ENCODE results near the gene DSG2.

DSG2 gene

DNA sequence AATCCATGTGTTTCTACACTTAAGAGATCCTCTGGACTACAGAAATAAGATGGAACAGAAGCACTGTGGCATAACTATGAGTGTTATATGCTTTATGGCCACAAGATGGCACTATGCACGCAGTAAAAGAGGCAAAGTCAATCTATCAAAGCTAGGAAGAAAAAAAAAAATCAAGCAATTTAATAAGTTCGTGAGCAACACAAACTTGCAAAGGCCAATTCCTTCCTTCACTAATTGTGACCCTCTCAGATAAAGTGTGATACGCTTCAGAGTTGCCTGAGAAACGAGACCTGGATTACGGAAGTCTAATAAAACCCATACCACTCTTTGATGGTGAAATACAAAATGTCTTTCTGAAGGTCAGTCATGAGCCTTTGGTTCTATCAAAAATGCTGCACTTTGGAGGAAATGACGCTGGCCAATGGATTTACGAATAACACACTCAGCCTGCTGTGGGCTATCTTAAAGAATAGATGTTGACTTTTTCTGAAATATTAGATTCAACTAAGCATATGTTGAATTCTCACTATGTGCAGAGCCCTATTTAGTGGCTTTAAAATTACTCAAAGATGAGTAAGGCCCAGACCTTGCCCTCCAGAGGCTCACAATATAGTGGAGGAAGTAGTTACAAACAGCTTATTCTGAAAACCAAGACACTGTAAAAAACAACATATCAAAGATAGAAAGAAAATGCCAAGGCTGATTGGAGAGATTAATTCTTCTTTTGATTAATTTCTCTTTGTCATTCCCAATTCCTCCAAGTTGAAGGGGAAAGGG is 58.2 kb downstream of the DSG2 start:
- DNase-seq (ENCODE audit: low read depth in 2 of 2) = no peak

DNA sequence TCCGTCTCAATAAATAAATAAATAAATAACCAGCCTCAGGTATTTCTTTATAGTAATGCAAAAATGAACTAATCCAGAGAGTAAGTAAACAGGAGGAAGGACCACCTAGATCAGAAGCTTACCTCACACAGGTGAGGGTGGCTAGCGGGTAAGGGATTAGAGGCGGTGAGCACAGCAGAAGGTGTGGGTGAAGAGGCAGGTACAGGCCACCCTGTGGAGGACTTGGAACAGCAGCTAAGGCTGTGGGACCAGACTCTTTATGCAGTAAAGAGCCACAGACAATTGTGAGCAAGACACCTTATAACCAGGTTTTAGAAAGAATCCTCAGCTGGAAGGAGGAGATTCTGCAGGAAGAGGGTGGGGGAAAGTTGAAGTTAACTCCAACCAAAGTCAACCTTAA is 59.5 kb downstream of the DSG2 start:
- no peak for DNase-seq (ENCODE audit: low read depth in 2 of 2)

DNA sequence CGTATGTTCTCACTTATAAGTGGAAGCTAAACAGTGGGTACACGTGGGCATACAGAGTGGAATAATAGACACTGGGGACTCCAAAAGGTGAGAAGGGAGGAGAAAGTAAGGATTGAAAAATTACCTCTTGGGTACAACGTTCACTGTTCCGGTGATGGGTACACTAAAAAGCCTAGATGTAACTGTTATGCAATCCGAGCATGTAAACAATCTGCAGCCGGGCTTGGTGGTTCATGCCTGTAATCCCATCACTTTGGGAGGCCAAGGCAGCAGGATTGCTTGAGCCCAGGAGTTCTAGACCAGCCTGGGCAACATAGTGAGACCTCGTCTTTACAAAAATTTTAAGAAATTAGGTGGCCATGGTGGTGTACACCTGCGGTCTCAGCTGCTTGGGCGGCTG is 60.6 kb downstream of the DSG2 start:
- no peak for DNase-seq (ENCODE audit: low read depth in 2 of 2)

DNA sequence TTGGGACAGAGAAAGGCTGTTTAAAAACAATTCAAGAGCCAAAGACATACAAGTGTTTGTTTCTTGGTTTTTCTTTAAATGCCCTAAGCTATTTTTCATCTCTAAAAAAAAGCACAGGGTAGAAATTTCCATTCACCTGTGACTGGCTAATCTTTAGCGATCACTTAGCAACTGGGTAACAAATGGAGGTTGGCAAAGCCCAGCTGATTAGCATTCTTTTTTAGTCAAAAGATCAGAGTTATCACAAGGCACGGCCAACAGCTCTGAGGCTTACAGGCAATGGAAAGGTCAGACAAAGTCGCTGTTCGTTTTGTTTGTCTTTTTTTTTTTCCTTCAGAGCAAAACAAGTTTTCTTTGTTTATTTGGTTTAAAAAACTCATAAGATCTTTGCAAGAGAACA is 64.7 kb downstream of the DSG2 start:
- DNase-seq (ENCODE audit: low read depth in 2 of 2) = no peak

DNA sequence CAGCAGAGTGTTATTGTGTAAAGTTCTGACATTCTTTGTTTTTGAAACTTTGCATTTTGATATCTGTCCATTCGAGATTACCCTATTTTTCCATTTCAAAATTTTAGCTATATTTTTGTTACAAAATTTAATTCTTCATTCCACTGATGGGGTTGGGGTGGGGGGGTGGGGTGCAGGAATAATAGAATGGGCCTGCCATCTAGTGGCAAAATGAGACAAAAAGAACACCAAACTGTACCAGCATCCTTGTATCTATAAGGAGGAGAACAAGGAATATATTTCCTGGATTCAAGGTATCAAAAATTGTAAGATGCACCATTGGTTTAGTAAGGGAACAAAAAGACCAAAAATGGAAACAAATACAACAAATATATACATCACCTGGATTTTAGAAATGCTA is 65.8 kb downstream of the DSG2 start:
- DNase-seq (ENCODE audit: low read depth in 2 of 2) = no peak

DNA sequence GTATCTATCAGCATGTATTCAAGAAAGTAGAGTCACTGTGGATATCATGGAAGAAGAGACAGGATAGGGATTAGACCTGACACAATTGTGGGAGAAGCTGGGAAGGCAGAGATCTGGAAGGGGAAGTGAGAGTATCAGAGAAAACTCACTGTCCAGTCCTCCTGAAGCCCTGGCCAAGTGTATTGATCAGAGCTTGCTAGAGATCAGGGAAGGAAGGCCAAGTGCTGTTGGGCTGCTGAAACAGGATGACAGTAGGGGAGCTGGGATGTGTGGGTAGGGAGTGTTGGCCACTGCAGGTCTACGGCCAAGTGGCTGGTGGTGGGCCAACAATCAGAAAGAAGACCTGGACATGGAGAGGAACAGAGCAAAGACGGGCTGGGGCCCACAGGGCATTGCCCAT is 67.4 kb downstream of the DSG2 start:
- no peak for DNase-seq (ENCODE audit: low read depth in 2 of 2)

DNA sequence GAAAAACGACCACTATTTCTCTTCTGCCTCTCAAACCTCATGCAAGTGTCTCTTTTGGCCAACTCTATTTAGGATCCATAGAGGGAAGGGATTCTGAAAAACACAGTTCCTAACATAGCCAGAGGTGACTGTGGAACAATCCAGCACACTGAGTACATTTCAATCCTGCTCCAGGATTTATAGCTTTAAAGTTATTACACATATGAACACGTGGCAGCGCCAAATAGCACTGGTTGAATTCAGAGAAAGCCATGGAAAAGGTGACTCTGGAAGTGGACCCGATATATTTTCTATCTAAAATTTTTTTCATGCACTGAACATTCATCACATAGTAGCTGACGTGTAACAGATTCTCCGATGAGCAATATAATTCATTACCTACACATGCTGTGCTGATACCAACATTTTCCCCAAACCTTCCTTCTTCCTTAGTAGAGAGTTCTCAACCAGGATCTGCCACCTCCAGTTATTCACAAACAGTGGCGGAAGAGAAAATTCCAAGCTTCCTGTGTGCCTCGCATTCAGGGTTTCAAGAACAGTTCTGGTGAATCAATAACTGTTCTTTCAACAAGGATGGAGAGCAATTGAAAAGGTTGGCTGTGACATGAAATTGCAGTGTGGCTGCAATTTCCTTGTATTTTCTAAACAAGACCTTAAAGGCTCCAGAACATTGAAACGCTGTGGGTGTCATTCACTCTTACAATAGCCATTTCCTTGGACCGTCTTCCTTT is 68.0 kb downstream of the DSG2 start:
- DNase-seq (ENCODE audit: low read depth in 2 of 2) = no peak

DNA sequence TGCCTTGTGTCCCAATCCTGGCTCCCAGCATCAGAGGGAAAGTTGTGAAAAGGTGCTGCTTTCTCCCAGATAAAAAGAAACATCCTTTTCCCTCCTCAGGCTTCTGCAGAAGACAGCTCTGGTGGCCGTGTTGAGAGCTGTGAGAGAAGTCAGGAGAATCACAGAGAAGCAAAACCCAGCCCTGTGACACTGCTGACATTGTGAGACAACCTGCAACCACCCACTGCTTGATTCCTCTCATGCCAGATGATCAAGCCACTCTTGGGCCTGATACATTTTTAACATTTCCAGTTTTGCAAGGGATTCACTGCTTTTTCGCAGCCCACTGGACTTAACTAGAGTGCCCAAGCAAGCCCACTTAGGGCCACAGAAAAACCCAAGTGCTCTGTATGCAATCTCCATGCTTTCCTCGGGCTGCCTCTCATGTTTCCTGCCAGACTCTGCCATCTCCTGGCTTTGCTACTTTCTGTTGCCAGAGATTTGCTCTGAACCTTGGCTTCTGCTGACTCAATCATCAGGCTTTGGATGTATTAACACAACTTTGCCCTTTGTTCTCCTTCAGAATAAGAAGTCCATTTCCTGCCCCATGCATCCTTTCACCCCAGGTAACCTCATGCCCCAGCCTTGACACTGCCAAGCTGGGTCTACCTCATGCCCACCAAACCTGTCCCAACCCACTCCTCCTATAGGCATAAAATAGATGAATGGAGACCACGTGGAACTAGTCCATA is 68.8 kb downstream of the DSG2 start:
- no peak for DNase-seq (ENCODE audit: low read depth in 2 of 2)

DNA sequence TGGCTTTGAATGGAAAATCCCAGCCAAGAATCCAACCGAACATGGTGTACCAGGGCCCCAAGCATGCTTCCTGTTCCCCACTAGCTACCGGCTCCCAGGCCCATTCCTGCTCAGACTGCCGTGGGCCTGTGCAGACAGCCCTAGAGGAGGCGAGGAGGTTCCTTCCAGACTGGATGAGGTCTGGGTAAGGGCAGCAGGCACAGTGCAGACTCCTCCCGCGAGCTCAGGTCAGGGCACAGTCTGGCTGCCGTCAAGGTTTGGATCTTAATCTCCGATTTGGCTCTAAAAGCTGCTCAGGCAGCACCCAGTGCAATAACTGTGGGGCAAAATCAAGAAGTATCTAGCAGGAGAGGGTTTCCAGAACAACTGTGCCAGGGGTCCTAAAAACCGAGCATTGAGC is 74.4 kb downstream of the DSG2 start:
- DNase-seq (ENCODE audit: low read depth in 2 of 2) = no peak

DNA sequence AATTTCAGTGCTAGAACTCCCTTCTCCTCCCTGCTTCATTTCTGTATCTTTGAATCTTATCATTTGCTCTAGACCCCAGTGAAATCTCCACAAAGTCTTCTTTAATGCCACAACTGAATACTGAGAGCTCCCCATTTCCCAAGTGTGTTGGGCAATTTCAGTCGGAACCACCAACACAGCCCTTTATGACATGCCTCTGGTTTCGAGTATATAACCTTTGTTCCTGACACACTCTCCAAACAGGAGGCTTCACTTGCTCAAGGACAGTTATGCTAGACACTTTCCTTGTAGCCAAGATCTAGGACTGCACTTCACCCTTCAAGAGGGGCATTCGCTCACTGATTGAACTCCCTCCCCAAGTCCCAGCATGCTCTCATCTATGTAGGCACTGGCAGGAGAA is 75.1 kb downstream of the DSG2 start:
- no peak for DNase-seq (ENCODE audit: low read depth in 2 of 2)

DNA sequence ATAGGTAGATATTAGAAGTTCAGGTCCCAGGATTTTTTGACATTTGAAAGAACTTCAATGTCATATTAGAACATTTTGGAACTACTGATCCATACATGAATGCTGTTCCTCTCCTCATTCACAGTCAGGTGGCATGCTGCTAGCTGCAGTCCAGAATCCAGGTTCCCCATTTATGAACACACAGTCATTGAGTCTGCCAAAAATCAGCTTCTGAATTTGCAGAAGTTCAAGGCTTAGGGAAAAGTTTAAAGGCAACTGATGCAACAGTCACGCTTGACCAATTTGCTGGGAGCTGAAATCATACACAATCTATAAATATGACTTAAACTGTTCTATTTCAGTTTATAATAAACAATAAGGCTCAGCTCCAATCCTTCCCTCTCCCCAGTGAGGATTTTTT is 76.4 kb downstream of the DSG2 start:
- DNase-seq (ENCODE audit: low read depth in 2 of 2) = no peak

DNA sequence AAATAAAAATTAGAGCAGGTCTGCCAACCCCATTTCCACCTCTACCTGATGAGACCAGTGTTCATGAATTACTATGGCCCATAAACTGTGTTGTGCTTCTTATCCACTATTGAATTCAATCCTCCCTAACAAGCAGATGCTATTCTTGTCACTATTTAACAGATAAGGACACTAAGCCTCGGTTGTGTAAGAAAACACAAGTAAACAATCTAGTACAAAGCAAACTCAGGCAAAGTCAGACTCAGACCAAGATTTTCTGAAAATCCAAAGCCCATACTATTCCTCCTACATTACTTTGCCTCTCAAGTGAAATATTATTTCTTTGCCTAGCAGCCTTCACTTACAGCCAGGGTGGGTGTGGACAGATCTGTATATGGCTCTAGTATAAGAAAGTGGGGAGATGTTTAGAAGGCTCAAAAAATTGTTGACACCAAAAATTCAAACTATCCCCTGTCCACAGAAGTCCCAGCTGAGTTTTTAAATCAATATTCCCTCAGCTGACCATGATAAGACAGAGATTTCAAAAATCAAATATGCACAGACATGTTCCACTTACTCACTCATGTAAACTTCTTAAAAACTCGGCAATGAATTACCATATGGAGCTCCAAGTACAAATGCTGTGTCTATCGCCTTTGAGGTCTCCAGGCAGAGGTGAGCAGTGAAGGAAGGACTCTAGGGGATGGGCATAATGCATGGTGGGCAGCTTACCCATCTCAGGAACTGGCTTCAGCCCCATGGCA is 77.7 kb downstream of the DSG2 start:
- DNase-seq (ENCODE audit: low read depth in 2 of 2) = no peak

DNA sequence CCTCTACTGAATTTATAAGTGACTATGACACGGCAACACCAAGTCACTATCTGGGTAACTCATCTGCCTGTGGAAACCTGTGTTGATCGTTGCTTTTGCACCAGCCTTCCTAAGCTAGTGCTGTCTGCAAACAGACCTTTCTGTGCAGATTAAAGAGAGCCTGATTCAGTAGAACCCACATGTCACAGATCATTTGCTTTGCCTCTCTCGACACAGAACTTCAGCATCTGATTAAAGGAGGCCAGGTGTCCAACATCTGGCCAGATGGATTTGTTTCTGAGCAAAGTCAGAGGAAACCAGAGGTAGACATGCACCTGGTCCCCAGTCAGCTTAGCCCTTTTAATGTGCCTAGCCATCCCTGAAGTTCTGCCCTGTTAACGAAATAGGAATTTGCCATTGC is 78.7 kb downstream of the DSG2 start:
- no peak for DNase-seq (ENCODE audit: low read depth in 2 of 2)

DNA sequence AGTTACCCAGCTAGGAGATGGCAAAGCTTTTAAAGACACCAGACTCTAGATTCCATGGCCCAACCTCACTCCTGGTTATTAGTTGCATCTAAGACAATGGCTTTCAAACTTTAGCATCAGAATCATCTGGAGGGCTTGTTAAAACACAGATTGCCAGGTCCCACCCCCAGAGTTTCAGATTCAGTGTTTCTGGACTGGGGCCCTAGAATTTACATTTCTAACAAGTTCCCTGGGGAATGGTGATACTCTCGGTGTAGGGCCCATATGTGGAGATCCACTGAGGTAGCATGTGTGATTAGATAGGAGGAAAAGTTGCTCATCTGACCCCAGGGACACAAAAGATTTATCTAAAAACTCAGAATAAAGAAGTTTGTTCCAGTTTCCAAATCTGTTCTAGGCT is 79.2 kb downstream of the DSG2 start:
- DNase-seq (ENCODE audit: low read depth in 2 of 2) = no peak

DNA sequence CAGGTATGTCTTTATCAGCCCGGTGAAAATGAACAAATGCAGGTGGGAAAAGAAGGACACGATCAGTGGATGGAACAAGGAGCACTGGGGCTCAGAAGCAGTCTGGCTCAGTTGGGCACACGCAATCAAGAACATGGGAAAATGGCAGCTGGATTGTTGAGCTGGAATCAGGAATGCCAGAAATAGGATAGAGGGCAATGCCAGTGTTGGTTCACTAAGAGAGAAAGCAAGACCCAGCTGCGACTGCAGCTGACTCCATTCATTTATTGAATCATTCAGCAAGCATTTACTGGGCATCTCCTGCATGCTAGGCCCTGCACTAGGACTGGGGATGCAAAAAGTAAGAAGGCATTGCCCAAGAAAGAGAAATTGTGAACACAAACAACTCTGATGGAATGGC is 80.1 kb downstream of the DSG2 start:
- no peak for DNase-seq (ENCODE audit: low read depth in 2 of 2)

DNA sequence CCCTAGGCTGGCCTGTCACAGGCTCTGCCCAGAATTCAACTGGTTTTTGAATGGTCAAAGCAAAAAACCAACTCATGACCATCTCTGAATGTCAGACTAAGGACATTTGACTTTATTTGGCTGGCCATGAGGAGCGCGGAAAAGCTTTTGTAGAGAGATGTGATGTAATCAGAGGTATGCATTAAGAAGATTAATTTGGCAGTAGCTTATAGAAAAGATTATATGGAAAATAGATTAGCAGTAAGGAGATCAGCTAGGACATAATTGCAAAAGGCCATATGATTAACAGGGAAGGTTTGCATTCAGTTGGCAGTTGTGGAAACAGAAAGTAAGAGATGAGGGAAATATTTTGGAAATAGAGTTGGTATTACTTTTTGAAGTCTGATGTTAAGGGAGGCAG is 81.4 kb downstream of the DSG2 start:
- DNase-seq (ENCODE audit: low read depth in 2 of 2) = no peak

DNA sequence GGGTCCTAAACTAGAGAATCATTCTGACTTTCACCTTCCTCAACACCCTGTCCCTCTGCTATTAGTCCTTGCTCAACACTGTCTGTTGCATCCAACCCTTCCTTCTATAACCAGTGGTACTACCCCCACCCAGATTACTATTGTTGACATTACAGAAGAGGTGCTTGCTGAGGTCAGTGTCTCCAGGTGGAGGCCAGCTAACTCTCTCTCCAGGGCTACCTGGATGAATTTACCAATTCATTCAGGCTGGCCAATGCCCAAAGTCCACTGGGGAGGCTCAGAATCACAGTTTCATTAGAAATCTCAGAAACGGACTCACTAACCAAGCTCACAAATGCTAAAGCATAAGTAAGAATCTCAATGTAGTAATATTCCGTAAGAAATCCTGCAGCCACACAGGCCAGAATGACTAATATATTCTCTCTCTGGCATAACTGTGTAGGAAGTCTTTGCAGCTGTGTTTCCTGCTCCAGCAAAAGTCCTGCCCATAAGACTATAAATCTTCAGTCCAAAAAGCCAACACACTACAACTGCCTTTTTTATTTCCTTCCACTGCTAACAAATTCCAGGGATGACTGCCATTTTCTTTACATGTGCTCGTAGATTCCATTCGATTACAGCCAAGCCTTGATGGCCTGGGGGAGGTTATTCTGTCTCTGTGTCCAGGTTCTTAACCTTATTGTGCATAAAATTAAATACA is 83.7 kb downstream of the DSG2 start:
- no peak for DNase-seq (ENCODE audit: low read depth in 2 of 2)

DNA sequence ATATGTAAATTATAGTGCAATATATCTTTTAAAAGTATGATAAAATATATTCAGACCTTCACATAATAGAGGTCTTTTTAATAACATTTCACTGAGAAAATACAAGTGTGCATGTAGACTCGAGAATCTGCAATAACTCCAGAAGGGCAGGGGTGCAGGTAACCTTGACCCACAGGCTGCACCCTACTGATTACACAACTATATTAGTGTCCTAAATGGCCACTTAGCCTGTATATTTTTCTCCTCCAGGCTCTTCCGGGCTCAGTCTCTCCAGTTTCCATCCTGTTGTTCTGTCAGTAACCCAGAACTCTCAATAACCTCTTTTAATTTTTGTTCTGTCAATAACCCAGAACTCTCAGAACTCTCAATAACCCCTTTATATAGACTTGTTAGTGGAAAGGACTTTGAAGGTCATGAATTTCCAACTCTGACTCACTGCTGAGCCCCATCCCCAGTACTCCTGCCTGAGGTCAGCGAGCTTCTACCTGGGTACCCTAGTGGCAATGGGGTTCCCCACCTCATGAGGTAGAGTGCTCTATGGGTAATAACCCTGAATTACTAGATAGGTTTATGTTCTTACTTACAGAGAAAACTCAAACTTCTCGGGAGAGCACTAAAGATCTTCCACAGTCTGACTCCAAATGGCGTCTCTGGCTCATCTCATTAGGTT is 85.3 kb downstream of the DSG2 start:
- DNase-seq (ENCODE audit: low read depth in 2 of 2) = no peak

DNA sequence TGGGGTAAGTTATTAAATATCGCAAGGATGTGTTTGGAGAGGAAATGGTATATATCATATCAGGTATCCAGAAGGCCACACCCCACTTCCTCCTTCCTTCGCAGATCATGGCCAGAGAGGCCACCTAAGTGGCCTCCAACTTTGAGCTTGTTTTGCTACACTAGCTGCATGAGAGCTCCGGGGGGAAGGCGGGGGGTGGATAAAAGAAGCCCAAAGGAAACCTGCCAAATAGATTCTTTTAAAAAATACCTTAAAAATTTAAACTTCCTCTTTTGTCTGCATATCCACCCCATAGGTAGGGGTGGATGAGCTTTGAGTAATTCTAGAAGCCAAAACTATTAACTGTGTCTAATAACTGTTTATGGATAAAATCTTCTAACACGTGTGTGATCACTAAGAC is 88.0 kb downstream of the DSG2 start:
- DNase-seq (ENCODE audit: low read depth in 2 of 2) = no peak

DNA sequence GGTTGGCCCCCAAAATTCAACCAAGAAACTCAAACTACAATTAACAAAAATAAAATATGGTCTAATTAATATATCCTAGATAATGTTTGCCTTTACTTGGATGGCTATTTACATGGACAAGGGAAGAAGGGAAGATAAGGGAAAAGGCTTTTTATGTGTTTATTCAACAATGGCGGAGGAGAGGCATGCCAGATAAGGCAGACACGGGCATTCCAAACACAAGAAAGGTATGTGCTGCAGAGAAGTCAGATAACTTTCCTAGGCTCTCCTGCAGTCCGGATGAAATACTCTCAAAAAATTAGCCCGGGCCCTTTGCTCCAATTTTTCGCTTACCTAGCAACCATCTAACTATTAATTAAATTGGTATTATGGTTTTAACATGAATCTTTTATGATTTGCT is 88.6 kb downstream of the DSG2 start:
- DNase-seq (ENCODE audit: low read depth in 2 of 2) = no peak

DNA sequence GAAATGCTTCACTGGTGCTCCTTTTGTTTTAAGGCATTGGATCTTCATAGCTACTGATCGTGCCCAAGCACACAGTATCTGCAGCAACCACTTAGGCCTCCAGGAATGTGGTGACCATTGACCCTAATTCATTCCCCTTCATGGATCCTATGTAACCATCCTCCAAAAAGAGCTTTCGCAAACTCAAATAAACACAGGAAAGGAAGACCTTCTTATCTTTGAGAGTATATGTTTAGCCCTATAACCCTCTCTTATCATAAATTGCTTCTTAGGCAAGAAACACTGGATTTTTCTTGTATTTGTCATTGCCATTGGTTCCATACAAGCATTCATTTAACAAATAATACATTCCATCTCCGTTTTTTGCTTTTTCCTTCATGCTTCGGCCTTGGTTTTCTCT is 89.6 kb downstream of the DSG2 start:
- no peak for DNase-seq (ENCODE audit: low read depth in 2 of 2)
